ENCODE data around the gene KLHDC8A. TPM values are rescaled to one million over a fixed set of nuclear protein-coding genes. Genes with fewer than 3 reads are reported as not detected.

The KLHDC8A gene
- total and polyA plus RNA-seq, 2 donors (not counting 3 experiments of a cell fraction or from before 2014, with no cell fraction given) = not detected

DNA sequence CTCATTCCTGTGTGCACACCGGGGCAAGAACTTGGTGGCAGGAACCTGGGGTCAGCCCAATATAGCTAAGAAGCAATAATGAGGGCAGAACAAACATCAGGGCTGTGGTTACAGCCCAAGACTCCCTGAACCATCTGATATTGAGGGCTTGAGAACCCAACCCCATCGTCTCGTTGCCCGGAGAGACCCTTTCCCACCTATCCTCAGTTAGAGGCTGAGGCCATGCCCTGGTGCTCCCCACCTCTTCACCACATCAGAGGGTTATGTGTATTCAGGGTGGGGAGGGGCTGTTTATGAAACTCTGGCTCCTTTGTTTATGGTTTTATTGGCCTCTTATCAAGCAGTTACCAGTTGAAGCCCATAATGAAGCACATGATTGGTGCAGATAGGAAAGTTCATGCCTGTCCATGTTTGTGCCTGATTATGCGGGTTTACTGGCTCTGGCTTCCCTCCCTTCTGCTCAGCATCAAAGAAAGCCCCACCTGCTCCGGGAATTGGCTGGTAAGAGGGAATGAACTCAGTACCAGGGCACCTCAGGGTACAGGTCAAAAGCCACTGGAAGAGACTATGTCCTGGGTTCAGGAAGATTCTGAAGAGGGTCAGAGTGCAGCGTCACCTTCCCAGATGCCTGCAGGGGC is 49.7 kb downstream of the KLHDC8A start:
- no peak overlapping the region for H3K27ac ChIP-seq (ENCODE audit: insufficient read depth, low read depth, low read length)
- no peaks in the 10 kb centered on the region for H4K20me1 ChIP-seq (replicated peaks; ENCODE audit: control insufficient read depth, extremely low read depth, insufficient read depth, low read length)
- TF ChIP-seq, protein P1, sequence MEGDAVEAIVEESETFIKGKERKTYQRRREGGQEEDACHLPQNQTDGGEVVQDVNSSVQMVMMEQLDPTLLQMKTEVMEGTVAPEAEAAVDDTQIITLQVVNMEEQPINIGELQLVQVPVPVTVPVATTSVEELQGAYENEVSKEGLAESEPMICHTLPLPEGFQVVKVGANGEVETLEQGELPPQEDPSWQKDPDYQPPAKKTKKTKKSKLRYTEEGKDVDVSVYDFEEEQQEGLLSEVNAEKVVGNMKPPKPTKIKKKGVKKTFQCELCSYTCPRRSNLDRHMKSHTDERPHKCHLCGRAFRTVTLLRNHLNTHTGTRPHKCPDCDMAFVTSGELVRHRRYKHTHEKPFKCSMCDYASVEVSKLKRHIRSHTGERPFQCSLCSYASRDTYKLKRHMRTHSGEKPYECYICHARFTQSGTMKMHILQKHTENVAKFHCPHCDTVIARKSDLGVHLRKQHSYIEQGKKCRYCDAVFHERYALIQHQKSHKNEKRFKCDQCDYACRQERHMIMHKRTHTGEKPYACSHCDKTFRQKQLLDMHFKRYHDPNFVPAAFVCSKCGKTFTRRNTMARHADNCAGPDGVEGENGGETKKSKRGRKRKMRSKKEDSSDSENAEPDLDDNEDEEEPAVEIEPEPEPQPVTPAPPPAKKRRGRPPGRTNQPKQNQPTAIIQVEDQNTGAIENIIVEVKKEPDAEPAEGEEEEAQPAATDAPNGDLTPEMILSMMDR (IDR thresholded peaks at IDR 0.05; ENCODE audit: extremely low read depth in 1 of 2, insufficient read depth in 1 of 2, low read depth in 1 of 2, low read length in 2 of 2) = no peak
- TF ChIP-seq GATA2 (IDR thresholded peaks at IDR 0.05; ENCODE audit: insufficient read depth, insufficient read length, low read depth, low read length) = no peak
- TF ChIP-seq POLR2A (IDR thresholded peaks at IDR 0.05; ENCODE audit: low read depth, low read length) = no peak
- no peak for TF ChIP-seq POLR2AphosphoS5 (IDR thresholded peaks at IDR 0.05; ENCODE audit: insufficient read depth, low read depth, low read length)
- TF ChIP-seq, protein P2, sequence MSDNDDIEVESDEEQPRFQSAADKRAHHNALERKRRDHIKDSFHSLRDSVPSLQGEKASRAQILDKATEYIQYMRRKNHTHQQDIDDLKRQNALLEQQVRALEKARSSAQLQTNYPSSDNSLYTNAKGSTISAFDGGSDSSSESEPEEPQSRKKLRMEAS (IDR thresholded peaks at IDR 0.05; ENCODE audit: insufficient read depth, insufficient read length) = no peak
- TF ChIP-seq FOS (IDR thresholded peaks at IDR 0.05; ENCODE audit: borderline replicate concordance, insufficient read depth, low read length) = no peak
- TF ChIP-seq MYC (IDR thresholded peaks at IDR 0.05; ENCODE audit: low read depth, low read length) = no peak
- no peak for TF ChIP-seq JUN (IDR thresholded peaks at IDR 0.05; ENCODE audit: borderline replicate concordance, insufficient read depth, insufficient read length, low read depth)
- TF ChIP-seq EZH2 (IDR thresholded peaks at IDR 0.05; ENCODE audit: borderline replicate concordance, low read depth, low read length, severe bottlenecking) = no peak
- no peaks in the 10 kb centered on the region for H3K9me3 ChIP-seq (replicated peaks; ENCODE audit: control insufficient read depth, insufficient read depth, low read length)
- ChIA-PET POLR2A (no interaction called here), CTCF (interaction anchor here (0.9 to 1.4 kb wide), 3 partner anchors 10 to 34 kb away, joined by 3 to 5 read pairs (median 4); no protein-coding TSS in a partner anchor)
- H2AFZ ChIP-seq (ENCODE audit: low read depth, low read length) = no peak overlapping the region
- peaks cover 8% of the 10 kb centered on the region for H3K4me1 ChIP-seq (ENCODE audit: control insufficient read depth, extremely low read depth, insufficient read depth, low read length)
- H3K79me2 ChIP-seq (ENCODE audit: control insufficient read depth, insufficient read depth, low read length) = no peaks in the 10 kb centered on the region
- H3K4me2 ChIP-seq (ENCODE audit: insufficient read depth, low read length) = no peak overlapping the region
- H3K4me3 ChIP-seq (replicated peaks in 1 of 3; ENCODE audit: insufficient read depth in 1 of 3, low read depth in 1 of 3, low read length in 3 of 3) = no peak overlapping the region
- DNase-seq (ENCODE audit: low read depth, low spot score) = no peak
- dilution Hi-C loops (cut with MboI; ENCODE audit: extremely low pct_ligation_motif_present, low sequenced_read_pairs) (no loop called here), intact Hi-C loops (cut with micrococcal nuclease) (no loop called here)
- H3K27me3 ChIP-seq (ENCODE audit: control insufficient read depth in 2 of 2, insufficient read depth in 2 of 2, low read length in 2 of 2) = no peaks in the 10 kb centered on the region
- H3K9me1 ChIP-seq (replicated peaks; ENCODE audit: control insufficient read depth, extremely low read depth, insufficient read depth, low read length) = no peaks in the 10 kb centered on the region
- H3K9ac ChIP-seq (replicated peaks; ENCODE audit: extremely low read depth, insufficient read depth, low read length) = no peak overlapping the region
- peaks cover 0 to 21% of the 10 kb centered on the region in 2 experiments for H3K36me3 ChIP-seq (ENCODE audit: control insufficient read depth in 2 of 2, extremely low read depth in 1 of 2, insufficient read depth in 2 of 2, low read length in 2 of 2)
- BruUV-seq (replicated peaks) = no TSS peak
- no peak for FAIRE-seq
